Right ventricle myocardium inferior (tissue), 1 donor: ENCODE results near the gene EVX2. TPM values are rescaled to one million over a fixed set of nuclear protein-coding genes. Genes with fewer than 3 reads are reported as not detected.

Source experiments
- ATAC-seq: fragments of 200-7000 bp; cut with Tn5 transposase; one replicate; pipeline ENCODE4 v1.9.1; 2020; ENCODE audit warnings: mild to moderate bottlenecking, moderate library complexity
- DNase-seq: peaks from one replicate; pipeline ENCODE4 v3.0.0; 2021; ENCODE audit errors: missing footprints
- intact Hi-C: fragments of 100-400 bp; cut with DNase I; formaldehyde crosslinking; loops from one replicate; pipeline ENCODE4 v1.11.0; 2022
- long read RNA-seq: library from polyadenylated mRNA; unstranded; transcript quantifications from one replicate; pipeline ENCODE4 v2.0.0, GENCODE V29; 2021
- total RNA-seq: library from RNA; stranded (reverse); fragmentation: NEBNext Ultra II Directional; extraction: Animal tissue kit (Norgen Biotek cat#: 25700); gene quantifications from one replicate; pipeline ENCODE4 v1.2.1, GENCODE V29; 2021
- donor health status: DM: no; HTN: yes; CAD: no; lungs with severe emphysema.

The EVX2 gene
- total RNA-seq: not detected
- long read RNA-seq: 0 reads

DNA sequence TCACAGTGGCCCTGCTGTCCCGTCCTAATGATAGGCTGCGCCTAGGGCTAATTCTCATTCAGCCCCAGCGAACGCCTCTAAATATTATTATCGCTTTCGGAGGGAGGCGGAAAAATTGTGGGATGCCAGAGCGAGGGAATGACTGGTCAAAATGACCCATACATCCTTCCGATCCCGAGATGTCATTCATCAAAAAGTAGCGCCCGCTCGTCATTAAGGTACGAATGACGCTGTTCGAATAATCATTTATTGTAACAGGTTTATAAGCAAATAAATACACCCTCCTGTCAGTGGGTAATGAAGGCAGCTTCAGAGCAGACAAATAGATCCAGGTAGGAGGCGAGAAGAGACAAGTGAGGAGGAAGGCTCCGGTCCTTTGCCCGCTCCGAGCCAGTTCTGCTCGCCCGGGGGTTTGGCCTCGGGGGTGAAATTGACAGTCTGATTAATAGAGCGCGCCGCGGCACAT, at the start of gene EVX2:
Gene EVX2, minus strand, starts transcription at position 167 of the 466 bp plus-strand sequence. CDS start 186 bp downstream, outside the sequence.
- intact Hi-C loops: loop anchor here (5.0 kb wide), 2 partner anchors 82 to 152 kb away; partner anchors contain the start of gene LNPK

DNA sequence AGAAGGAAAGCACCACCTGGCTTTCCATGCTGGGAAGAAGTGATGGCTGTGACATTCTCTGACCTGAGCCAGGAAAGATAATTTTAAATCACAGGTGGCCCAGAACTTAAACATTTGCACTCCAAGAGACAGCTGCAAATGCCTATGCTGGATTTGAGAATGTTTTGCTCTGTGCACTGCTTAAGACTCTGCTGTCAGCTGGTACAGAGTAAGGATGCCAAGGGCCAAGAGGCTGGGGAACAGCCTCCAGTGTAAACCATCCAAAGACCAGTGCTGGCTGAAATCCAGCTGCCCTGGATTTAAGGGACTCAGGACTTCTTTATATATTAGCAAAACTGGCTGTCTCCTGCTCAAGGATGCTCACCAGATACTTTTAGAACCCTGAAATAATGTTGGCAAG, 49.6 kb upstream of the EVX2 start:
- DNase-seq (no peak), ATAC-seq (no peak)
- intact Hi-C loops: no loop called here

More for the DNA sequence above, at the start of gene EVX2:
- no peak for ATAC-seq
- no peak for DNase-seq

DNA sequence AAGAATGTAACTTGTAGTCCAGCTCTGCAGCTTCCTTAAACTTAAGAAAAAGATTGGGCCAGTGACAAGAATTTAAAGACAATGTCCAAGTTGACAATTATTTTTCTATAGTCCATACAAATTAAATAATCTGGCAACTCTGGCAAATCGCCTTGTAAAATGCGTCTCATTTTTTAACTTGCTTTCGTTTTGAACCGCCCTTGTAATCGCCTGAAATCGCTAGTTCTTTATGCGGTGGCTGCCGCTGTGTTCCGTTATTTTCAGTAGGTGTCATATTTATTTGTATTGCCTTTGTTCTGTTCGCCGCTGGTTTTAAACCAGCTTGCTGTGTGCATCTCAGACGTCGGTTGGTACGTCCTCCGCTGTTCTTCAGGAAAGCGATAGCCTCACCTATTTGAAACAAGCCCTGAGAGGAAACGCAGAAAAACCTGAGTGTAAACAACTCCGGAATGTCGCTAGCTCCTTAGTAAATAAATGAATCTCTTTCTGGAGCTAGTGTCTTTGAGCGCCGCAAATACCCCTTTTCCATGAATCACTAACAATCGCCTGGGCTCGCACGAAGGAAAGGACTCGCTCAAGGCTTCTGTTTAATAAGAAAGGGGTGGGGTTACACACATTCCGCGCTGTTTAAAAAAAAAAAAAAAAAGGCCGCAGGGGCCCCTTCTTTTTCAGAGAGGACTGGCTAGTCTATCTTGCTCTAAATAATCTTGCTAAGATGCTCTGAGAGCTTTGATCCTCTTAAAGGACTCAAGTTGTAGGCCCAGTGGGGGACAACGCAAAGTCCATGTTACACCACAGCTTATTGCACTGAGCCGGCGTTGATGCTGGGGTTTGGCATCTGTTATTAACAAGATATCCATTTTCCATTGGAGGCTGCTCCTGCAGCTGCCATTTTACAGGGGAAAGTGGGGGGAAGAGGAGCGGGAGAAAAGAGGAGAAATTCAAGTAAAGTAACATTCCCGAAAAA, 48.7 kb upstream of the EVX2 start:
- no peak for DNase-seq
- no peak for ATAC-seq
- intact Hi-C loops: no loop called here

DNA sequence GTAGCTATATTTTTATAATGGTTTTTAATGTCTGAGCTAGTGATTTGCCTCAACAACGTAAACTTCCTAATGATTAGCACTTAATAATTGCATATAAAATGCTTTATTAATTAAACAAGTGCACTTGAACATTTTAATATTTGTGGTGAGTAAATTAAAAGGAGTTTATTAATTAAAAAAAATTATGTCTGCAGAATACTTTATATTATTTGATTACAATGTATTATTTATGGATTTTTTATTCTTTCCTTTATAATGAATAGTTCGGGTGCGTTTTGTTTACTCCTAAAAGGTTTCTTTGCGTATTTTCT, 48.0 kb upstream of the EVX2 start:
- ATAC-seq: no peak
- intact Hi-C loops: no loop called here
- no peak for DNase-seq

DNA sequence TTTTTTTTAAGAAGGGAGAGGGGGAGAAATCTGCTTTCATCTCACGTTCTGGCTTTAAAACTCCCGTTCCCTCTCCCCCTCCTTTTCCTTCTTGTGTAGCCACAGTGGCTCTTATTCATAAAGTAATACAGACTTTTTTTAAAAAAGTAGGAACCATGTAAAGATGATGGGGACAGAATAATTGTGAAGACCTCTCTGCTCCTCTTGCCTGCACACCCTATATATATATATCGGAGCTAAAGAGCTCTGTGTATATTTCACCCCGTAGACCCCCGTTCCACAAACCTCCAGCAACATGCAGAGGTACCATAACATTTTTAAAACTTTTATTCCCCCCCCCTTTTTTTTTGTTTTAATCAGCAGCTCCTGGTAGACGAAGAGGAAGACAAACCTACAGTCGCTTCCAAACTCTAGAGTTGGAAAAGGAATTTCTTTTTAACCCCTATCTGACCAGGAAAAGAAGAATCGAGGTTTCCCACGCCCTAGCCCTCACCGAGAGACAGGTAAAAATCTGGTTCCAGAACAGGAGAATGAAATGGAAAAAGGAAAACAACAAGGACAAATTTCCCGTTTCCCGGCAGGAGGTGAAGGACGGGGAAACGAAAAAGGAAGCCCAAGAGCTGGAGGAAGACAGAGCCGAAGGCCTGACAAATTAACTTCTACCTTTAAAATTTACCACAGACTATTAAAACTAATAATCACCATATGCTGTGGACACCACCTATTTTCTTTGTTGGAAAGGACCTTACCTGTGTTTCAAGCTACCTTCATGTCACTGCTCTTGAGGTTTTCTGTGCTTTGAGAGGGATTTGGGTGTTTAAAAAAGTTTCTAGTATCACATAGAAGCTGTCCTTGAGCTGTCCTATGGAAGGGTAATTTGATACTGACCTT, 47.4 kb upstream of the EVX2 start:
- intact Hi-C loops: no loop called here
- DNase-seq (no peak), ATAC-seq (no peak)

DNA sequence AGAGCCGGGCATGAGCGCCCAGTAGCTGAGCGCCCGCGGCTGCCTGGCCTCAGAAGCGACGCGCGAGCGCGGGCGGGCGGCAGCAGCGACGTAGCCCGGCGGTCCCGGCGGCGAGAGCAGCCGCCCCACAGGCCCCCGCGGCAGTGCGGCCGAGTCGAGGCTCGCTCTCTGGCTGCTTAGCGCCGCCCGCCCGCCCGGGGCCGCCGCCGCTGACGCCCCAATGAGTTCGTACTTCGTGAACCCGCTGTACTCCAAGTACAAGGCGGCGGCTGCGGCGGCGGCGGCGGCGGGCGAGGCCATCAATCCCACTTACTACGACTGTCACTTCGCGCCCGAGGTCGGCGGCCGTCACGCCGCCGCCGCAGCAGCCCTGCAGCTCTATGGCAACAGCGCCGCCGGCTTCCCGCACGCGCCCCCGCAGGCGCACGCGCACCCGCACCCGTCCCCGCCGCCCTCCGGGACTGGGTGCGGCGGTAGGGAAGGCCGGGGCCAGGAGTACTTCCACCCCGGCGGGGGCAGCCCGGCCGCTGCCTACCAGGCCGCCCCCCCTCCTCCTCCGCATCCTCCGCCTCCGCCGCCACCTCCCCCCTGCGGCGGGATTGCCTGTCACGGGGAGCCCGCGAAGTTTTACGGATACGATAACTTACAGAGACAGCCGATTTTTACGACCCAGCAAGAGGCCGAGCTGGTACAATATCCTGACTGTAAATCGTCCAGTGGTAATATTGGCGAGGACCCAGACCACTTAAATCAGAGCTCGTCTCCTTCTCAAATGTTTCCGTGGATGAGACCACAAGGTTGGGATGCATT, 46.6 kb upstream of the EVX2 start:
- no peak for DNase-seq
- intact Hi-C loops: no loop called here
- no peak for ATAC-seq

DNA sequence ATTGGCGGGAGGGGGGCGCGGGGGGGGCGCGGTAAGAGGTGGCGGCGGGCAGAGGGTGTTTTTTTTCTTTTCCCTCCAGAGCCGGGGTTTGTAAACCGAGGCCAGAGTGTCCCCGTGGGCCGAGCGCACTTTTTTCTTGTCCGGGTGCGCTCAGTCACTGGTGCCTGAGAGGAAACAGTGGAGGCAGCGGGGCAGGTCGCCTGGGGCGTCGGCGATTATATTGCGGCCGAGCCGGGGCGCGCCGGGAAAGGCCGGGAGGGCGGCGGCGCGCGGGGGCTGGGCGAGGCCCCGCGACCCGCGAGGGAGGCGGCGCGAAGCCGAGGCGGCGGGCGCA, 46.0 kb upstream of the EVX2 start:
- ATAC-seq (no peak), DNase-seq (no peak)
- intact Hi-C loops: loop anchor here (5.0 kb wide), 3 partner anchors 423 to 683 kb away; no protein-coding TSS in a partner anchor

DNA sequence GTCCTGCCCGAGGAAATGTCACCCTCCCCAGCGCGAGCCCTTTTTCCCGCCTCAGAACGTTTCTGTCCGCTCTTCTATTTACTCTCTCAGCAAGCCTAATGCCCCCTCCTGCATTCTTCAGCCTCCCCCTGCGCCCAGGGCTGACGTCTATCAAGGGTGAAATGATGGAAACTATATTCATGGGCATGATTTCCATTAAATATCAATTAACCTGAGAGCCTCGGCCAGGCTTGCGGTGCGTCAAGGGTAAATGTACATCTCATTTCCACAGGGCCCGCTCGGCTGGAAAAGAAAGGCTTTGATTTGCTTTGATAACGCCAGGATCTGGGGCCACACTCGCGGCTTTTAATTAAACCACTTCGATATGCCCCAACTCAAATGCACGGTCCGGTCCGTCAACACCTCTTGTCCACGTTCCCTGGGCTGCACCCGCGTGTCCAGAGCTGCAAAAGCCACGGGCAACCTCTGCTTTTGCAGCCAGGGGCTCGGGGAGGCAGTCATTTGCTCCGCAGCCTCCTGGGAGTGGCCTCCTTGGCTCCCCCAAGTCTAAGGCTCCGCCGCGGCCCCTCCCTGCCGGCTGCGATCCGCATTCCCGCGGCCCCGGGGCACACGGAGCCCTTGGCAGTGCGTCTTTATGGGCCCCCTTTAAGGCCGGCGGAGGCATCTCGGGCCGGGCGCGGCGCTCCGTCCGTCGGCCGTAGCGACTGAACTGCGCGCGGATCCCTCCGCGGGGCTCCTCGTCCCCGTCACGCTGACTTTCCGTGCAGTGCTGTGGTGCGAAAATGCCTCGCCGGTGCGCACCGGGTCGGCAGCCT, 45.4 kb upstream of the EVX2 start, which contains the start of gene HOXD8:
Gene HOXD8, plus strand, starts transcription at position 724 of the 815 bp plus-strand sequence. CDS start 662 bp downstream, outside the sequence.
- intact Hi-C loops: loop anchor here (5.0 kb wide), 3 partner anchors 423 to 683 kb away; no protein-coding TSS in a partner anchor
- ATAC-seq (no peak), DNase-seq (no peak)

DNA sequence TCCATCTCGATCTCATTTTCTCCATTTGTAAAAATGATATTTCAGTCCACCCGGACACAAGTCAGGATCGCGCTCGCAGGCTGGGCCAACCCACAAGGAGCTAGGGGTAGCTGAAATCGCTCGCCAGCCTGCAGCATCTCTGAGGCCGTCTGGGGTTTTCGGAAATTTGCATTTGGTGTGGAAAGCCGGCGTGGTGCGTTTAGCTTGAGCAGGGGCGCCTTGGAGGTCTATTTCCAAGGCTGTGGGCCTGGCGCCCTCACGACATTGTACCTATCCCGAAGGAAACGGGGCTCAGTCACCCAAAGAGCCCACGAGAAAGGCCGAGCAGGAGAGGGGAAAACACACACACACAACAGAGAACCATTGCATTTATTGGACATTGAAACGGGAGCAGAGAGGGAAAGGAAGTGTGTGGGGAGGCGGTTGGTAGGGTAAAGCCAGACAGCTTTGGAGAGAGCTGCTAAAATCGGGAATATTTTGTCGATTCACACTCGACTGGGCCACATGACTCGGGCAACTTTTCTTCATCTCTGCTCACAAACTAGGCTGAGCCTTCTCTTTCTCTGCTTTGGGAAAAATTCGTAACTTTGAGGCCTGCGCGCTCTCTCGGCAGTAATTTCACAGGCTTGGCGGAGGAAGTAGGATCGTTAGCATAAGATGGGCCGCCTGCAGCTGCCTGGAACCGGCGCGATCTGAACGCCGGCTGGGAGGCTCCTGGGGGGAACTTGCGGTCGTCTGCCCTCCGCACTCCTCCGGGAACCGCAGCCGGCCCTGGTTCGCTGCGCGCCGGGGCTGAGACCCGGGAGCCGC, 44.6 kb upstream of the EVX2 start:
- DNase-seq (no peak), ATAC-seq (no peak)
- intact Hi-C loops: loop anchor here (5.0 kb wide), 3 partner anchors 424 to 684 kb away; no protein-coding TSS in a partner anchor

DNA sequence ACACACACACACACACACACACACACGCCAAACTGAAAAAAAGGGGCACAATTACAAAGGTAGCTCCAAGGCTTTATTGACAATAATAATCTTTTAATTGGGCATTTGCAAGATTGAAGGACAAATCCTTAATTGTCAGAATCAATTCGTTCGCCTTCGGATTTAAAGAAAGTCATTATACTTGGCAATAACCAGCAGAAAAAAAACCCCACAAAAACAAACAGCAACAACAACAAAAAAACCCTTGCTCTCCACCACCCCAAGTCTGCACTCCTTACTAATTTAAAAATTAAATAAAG, 44.0 kb upstream of the EVX2 start:
- intact Hi-C loops: loop anchor here (2.0 to 5.0 kb wide), 5 partner anchors 425 to 1021 kb away; no protein-coding TSS in a partner anchor
- DNase-seq (no peak), ATAC-seq (no peak)

DNA sequence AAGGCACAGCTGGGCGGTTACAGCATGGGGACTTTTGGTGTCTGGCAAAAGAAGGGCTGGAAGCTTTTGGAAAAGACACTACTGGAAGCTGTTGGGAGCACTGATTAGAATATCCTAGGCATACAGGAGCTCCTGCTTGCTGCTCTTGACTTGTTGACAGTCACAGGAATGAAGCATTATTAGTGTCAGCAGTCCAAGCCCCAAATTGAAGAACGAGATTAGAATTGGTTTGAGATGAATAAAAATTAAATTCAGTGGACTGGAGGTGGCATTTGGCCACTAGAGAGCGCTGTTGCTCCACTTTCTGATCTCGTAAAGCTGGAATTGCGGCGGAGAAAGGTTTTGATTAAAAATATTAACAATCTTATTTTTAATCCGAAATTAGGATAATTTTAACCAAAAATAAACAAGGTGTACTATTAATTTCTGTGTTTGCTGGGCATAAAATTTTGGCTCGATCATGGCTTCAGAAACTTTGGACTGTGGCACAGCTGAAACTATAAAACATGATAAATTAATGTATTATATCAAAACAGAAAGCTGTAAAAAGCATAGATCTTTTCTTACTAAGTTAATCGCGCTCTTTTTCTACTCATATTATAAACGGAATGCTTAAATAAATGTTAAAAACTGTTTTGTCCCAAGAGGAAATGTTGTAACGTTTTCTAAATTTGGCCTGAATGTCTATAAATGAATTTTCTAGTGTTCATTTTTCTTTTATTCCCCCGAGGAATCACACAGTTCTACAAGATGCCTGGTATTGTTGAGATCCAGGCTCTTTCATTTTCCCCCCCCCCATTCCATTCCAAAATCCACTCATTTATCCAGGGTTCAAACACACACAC, 43.4 kb upstream of the EVX2 start:
- ATAC-seq: no peak
- intact Hi-C loops: loop anchor here (2.0 to 5.0 kb wide), 5 partner anchors 425 to 1022 kb away; no protein-coding TSS in a partner anchor

DNA sequence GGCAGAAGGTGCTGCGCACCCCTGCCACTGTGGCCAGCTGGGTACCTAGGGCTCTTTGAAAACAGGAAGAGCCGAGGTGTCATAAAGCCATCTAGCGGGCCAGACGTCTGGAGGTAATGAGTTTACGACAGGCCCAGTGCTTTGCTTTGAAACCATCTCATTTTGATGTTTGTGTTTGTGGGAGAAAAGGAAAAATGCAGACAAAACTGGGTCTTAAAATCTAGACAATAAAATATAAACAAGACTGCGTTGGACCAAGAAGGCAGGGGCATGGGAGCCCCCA, 42.0 kb upstream of the EVX2 start:
- DNase-seq (no peak), ATAC-seq (no peak)
- intact Hi-C loops: loop anchor here (2.0 to 5.0 kb wide), 5 partner anchors 427 to 1023 kb away; no protein-coding TSS in a partner anchor

More for the DNA sequence above, 43.4 kb upstream of the EVX2 start:
- no peak for DNase-seq

DNA sequence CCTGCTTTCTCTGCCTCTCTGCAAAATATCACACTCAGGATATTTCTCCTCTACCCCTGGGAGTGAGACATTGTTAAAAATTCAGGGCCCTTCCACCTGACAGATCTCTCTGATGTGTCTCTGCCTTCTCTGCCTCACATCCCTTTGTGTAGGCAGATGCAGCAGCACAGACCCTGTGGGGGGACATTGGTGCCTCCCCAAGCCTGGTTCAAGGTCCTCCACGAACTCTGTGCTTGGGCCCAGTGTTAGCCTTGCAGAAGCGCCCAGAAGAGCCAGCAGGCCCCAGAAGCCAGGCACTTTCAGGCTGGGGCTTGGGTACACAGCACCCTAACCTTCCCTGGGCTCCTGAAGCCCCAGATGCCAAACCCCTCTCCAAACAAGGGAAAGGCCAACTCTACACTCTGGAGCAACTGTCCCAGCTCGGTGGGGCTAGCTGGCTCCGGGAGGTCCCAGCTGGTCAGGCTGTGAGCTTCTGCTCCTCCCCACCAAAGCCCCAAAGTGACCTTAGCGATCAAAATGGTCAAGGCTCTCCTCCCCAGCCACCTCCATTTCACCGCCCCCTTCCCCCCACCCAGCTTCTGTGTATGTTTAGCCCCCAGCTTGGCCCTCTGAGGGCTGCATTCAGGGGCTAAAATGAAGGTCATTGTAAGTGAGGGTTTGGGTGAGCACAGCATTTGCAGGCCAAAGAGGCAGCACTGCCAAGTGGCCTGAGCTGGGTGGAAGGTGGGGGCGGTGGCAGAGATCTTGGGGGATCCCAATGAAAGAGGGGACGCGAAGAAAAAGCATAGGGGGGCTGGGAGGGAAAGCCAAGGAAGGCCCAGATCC, 41.4 kb upstream of the EVX2 start:
- intact Hi-C loops: loop anchor here (5.0 kb wide), 3 partner anchors 427 to 687 kb away; no protein-coding TSS in a partner anchor
- ATAC-seq (no peak), DNase-seq (no peak)

DNA sequence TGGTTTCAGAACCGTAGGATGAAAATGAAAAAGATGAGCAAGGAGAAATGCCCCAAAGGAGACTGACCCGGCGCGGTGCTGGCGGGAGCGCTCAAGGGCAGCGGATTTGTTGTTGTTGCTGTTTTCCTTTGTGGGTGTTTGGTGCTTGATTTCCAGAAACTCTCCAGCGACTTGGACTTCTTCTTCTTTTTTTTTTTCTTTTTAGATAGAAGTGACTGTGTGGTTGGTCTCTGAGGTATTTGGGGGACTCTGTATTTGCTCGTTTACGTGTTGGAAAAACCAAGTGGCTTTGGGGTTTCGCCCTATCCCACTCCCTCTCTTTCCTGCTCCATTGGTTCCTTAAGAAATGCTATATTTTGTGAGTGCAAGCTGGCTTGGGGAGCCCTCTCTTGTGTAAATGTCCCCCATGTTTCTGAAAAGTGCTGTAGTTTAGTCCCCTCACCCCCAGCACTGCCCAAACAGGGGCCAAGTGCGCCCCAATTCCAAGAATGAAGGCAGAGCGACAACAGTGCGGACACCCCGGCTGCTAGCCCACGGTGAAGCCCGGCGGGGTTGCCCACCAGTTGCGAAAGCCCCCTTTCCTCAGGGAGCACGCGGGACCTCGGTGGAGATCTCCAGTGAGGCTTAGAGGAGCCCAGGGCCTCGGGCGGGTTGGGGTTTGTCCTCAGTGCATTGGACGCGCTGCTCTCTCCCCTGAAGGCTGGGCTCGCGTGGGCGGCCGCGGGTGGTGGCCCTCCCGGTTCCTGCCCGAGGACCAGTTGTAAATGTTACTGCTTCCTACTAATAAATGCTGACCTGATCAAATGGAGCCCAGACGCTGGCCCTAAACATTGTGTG, 40.6 kb upstream of the EVX2 start:
- DNase-seq (no peak), ATAC-seq (no peak)
- intact Hi-C loops: no loop called here
